ENCODE measurements around the gene RNF223.
"Not testable (repeated sequence)": the region's sequence is repeated elsewhere in the genome, so short reads cannot be mapped to it uniquely, and the experiment has no call there.

RNF223 gene

GRCh38 chr1:1031659-1032235 is 42.4 kb downstream of the RNF223 start:
- Histone ChIP-seq H3K4me1 (ENCODE audit: control insufficient read depth, insufficient read depth, low read length) (peaks cover 8% of the 10 kb centered on the region), H3K36me3 (ENCODE audit: insufficient read depth, low read length) (no peaks in the 10 kb centered on the region), H3K27me3 (ENCODE audit: control insufficient read depth, insufficient read depth, low read length) (peaks cover 21% of the 10 kb centered on the region), H3K9me3 (replicated peaks; ENCODE audit: low read length) (no peaks in the 10 kb centered on the region), H3K9ac (ENCODE audit: low read depth, low read length) (no peak overlapping the region), H3K4me2 (ENCODE audit: low read length) (no peak overlapping the region), H3K4me3 (ENCODE audit: low read length) (no peak overlapping the region)

GRCh38 chr1:1030867-1031658 is 43.0 kb downstream of the RNF223 start:
- peaks cover 21% of the 10 kb centered on the region for H3K27me3 ChIP-seq (ENCODE audit: control insufficient read depth, insufficient read depth, low read length)
- not testable (repeated sequence) for H3K9ac ChIP-seq (ENCODE audit: low read depth, low read length); H3K4me1 ChIP-seq (ENCODE audit: control insufficient read depth, insufficient read depth, low read length); H3K9me3 ChIP-seq (replicated peaks; ENCODE audit: low read length); H3K36me3 ChIP-seq (ENCODE audit: insufficient read depth, low read length); H3K4me3 ChIP-seq (ENCODE audit: low read length); H3K4me2 ChIP-seq (ENCODE audit: low read length)

GRCh38 chr1:1027791-1028190 is 46.3 kb downstream of the RNF223 start:
- no peaks in the 10 kb centered on the region for H3K36me3 ChIP-seq (ENCODE audit: insufficient read depth, low read length)
- no peak overlapping the region for H3K4me2 ChIP-seq (ENCODE audit: low read length)
- H3K9ac ChIP-seq (ENCODE audit: low read depth, low read length), result no peak overlapping the region
- peaks cover 8% of the 10 kb centered on the region for H3K27me3 ChIP-seq (ENCODE audit: control insufficient read depth, insufficient read depth, low read length)
- H3K4me3 ChIP-seq (ENCODE audit: low read length), result no peak overlapping the region
- H3K9me3 ChIP-seq (replicated peaks; ENCODE audit: low read length), result no peaks in the 10 kb centered on the region
- H3K4me1 ChIP-seq (ENCODE audit: control insufficient read depth, insufficient read depth, low read length), result peaks cover 10% of the 10 kb centered on the region

DNA sequence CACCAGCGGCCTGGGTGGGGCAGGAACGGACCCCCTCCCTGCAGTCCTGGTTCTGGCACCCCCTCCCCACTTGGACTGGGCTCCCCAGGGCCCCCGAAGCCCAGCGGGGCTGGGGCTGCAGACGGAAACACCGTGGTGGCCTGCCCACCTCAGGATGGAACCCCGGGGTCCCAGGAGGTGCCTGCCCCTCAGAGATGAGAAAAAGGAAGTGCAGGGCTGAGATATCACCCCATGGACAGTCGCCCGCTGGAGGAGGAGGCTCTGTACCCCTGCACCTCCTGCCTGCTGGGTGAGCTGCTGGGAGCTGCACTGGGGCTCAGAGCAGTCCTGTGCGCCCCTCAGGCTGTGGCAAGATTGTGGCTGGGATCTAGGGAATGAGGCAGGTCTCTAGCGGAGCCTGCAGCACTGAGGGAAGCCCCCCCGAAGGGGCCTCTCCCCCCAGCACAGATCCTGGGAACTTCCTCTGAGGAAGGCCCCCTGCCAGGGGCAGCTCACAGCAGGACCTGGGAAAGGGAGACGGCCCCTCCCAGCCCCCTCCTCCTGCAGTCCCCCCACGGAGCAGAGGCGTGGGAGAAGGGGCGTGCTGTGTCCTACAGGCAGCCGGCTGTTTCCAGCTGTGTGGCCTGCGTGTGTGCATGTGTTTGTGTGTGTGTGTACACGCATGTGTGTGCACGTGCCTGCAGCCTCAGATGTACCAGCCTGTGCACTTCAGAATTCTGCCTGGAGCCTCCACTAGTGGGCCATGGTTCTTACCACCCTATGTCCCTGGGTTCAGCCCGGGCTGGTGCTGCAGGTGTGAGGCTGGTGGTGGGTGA is 47.3 kb downstream of the RNF223 start:
- no peak overlapping the region for H3K4me3 ChIP-seq (ENCODE audit: low read length)

GRCh38 chr1:1025730-1026129 is 48.4 kb downstream of the RNF223 start:
- Histone ChIP-seq H3K4me1 (ENCODE audit: control insufficient read depth, insufficient read depth, low read length) (peaks cover 14% of the 10 kb centered on the region), H3K4me2 (ENCODE audit: low read length) (no peak overlapping the region), H3K27me3 (ENCODE audit: control insufficient read depth, insufficient read depth, low read length) (no peaks in the 10 kb centered on the region), H3K9me3 (replicated peaks; ENCODE audit: low read length) (no peaks in the 10 kb centered on the region), H3K4me3 (ENCODE audit: low read length) (no peak overlapping the region), H3K36me3 (ENCODE audit: insufficient read depth, low read length) (no peaks in the 10 kb centered on the region), H3K9ac (ENCODE audit: low read depth, low read length) (no peak overlapping the region)

More for the DNA sequence above, 47.3 kb downstream of the RNF223 start:
- Histone ChIP-seq H3K4me2 (ENCODE audit: low read length) (no peak overlapping the region), H3K9ac (ENCODE audit: low read depth, low read length) (no peak overlapping the region), H3K4me1 (ENCODE audit: control insufficient read depth, insufficient read depth, low read length) (peaks cover 7% of the 10 kb centered on the region), H3K9me3 (replicated peaks; ENCODE audit: low read length) (no peaks in the 10 kb centered on the region), H3K36me3 (ENCODE audit: insufficient read depth, low read length) (no peaks in the 10 kb centered on the region), H3K27me3 (ENCODE audit: control insufficient read depth, insufficient read depth, low read length) (no peaks in the 10 kb centered on the region)

DNA sequence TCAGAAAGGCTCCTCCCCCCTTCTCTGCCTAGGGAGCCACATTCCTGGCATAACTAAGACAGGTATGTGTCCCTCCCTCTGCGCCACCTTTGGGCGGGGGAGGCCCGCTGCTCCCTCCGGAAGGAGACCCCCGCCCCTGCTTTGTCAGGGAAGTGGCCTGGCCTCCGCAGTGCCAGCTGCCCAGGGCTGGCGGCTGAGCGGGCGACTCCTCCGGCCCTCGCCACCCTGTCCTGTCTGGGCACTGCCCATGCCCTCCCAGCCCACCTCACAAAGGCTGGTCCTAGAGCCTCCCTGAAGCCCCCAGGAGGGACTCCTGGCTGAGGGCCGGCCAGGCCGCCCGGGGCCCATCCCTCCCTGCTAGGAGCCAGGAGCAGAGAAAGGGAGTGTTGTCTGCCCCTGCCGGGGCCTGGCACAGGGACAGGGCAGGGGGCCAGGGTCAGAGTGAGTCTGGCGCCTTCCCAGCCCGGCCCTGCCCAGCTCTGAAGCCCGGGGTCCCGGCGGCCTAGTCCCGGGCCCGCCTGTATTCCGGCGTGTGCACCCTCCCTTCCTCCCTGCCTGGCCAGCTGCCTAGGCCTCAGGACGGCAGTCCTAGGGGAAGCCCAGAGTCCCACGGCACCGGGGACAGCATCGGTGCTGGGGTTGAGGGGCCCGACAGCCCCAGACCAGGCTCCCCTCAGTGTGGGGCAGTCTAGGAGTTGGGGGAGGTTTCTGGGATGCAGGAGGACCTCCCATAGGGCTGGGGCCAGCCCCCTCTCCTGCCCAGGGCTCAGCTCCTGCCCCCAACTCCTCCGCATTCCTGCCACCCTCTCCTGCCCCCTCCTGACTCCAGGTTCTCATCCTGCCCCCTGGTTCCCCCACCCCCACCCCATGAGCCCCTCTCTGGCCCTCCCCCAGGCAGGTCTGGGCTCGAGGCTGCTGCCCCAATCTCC is 49.1 kb downstream of the RNF223 start:
- H3K4me1 ChIP-seq (ENCODE audit: control insufficient read depth, insufficient read depth, low read length), result peaks cover 14% of the 10 kb centered on the region
- no peaks in the 10 kb centered on the region for H3K9me3 ChIP-seq (replicated peaks; ENCODE audit: low read length)
- H3K36me3 ChIP-seq (ENCODE audit: insufficient read depth, low read length), result no peaks in the 10 kb centered on the region
- H3K27me3 ChIP-seq (ENCODE audit: control insufficient read depth, insufficient read depth, low read length), result no peaks in the 10 kb centered on the region
- no peak overlapping the region for H3K4me3 ChIP-seq (ENCODE audit: low read length)
- no peak overlapping the region for H3K9ac ChIP-seq (ENCODE audit: low read depth, low read length)
- no peak overlapping the region for H3K4me2 ChIP-seq (ENCODE audit: low read length)

DNA sequence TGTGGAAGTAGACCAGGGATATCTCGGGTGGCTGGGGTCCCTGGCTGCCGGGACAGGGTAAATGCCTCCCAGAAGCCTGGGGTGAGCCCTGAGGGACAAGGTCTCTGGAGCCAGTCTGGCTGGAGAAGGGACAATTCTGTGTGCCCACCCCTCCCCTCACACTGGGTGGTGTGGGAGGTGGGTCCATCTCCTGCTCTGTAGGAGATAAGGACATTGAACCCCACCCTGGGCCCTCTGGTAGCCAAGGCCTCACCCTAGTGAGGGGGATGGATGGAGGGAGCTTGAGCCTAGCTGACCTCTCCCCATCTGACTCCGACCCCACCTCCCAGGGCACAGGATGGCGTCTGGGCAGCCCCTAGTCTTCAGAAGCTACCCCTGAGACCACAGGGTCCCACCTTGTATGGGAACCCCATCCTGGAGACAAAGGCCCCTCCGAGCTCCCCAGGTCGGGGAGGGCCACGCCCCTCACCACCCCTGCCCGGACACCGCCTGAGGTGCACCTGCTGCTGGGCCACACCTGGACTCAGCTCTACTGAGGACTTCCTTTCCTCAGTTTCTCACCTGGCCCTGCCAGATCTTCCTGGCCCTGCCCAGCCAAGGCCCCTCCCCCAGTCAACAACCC is 49.8 kb downstream of the RNF223 start:
- H3K4me1 ChIP-seq (ENCODE audit: control insufficient read depth, insufficient read depth, low read length), result peaks cover 14% of the 10 kb centered on the region
- H3K9ac ChIP-seq (ENCODE audit: low read depth, low read length), result no peak overlapping the region
- no peaks in the 10 kb centered on the region for H3K27me3 ChIP-seq (ENCODE audit: control insufficient read depth, insufficient read depth, low read length)
- no peak overlapping the region for H3K4me2 ChIP-seq (ENCODE audit: low read length)
- H3K9me3 ChIP-seq (replicated peaks; ENCODE audit: low read length), result no peaks in the 10 kb centered on the region
- no peak overlapping the region for H3K4me3 ChIP-seq (ENCODE audit: low read length)
- no peaks in the 10 kb centered on the region for H3K36me3 ChIP-seq (ENCODE audit: insufficient read depth, low read length)

GRCh38 chr1:1023700-1024099 is 50.4 kb downstream of the RNF223 start:
- no peak overlapping the region for H3K4me3 ChIP-seq (ENCODE audit: low read length)
- H3K4me1 ChIP-seq (ENCODE audit: control insufficient read depth, insufficient read depth, low read length), result peaks cover 14% of the 10 kb centered on the region
- no peaks in the 10 kb centered on the region for H3K36me3 ChIP-seq (ENCODE audit: insufficient read depth, low read length)

GRCh38 chr1:1022302-1023009 is 51.6 kb downstream of the RNF223 start:
- no peak overlapping the region for H3K4me3 ChIP-seq (ENCODE audit: low read length)

More at GRCh38 chr1:1023700-1024099, 50.4 kb downstream of the RNF223 start:
- Histone ChIP-seq H3K4me2 (ENCODE audit: low read length) (no peak overlapping the region), H3K27me3 (ENCODE audit: control insufficient read depth, insufficient read depth, low read length) (no peaks in the 10 kb centered on the region), H3K9me3 (replicated peaks; ENCODE audit: low read length) (no peaks in the 10 kb centered on the region), H3K9ac (ENCODE audit: low read depth, low read length) (no peak overlapping the region)

DNA sequence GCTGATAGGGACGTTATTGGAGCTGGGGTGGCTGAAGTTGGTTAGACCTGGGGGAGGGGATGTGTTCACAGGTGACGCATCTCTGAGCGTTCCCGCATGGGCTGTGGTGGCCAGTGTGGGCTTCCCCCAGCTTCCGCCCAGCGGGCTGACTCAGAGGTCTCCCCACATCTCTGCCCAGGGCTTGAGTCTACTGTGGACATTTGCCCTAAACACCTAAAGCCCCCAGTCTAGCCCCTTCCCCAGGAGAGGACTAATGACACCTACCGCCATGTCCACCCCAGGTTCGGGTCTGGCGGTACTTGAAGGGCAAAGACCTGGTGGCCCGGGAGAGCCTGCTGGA is 52.2 kb downstream of the RNF223 start:
- no peaks in the 10 kb centered on the region for H3K9me3 ChIP-seq (replicated peaks; ENCODE audit: low read length)
- peaks cover 14% of the 10 kb centered on the region for H3K4me1 ChIP-seq (ENCODE audit: control insufficient read depth, insufficient read depth, low read length)
- no peak overlapping the region for H3K4me2 ChIP-seq (ENCODE audit: low read length)
- no peak overlapping the region for H3K9ac ChIP-seq (ENCODE audit: low read depth, low read length)
- no peak overlapping the region for H3K4me3 ChIP-seq (ENCODE audit: low read length)
- H3K27me3 ChIP-seq (ENCODE audit: control insufficient read depth, insufficient read depth, low read length), result no peaks in the 10 kb centered on the region
- H3K36me3 ChIP-seq (ENCODE audit: insufficient read depth, low read length), result no peaks in the 10 kb centered on the region

More at GRCh38 chr1:1022302-1023009, 51.6 kb downstream of the RNF223 start:
- Histone ChIP-seq H3K27me3 (ENCODE audit: control insufficient read depth, insufficient read depth, low read length) (no peaks in the 10 kb centered on the region), H3K9me3 (replicated peaks; ENCODE audit: low read length) (no peaks in the 10 kb centered on the region), H3K36me3 (ENCODE audit: insufficient read depth, low read length) (no peaks in the 10 kb centered on the region), H3K4me2 (ENCODE audit: low read length) (no peak overlapping the region), H3K4me1 (ENCODE audit: control insufficient read depth, insufficient read depth, low read length) (peaks cover 14% of the 10 kb centered on the region), H3K9ac (ENCODE audit: low read depth, low read length) (no peak overlapping the region)
